Gastrocnemius medialis (tissue), 4 donors: ENCODE measurements around the gene SMARCD3. TPM values are rescaled to one million over a fixed set of nuclear protein-coding genes. Genes with fewer than 3 reads are reported as not detected.

Experiments
- ATAC-seq, 2 donors: fragments of 150-250 bp; one replicate each; pipeline ENCODE4 v1.9.1; 2016
- DNase-seq, 2 donors: peaks; one replicate each; pipeline ENCODE4 v3.0.0-alpha.2; 2019
- H3K27ac ChIP-seq, 4 donors: fragments of 200-600 bp; sonication (generic); 1 replicate in 1 of 4; 2 replicates in 3 of 4; pipeline ENCODE4 v1.5.1; 2016 to 2018; ENCODE audit warnings: mild to moderate bottlenecking in 2 of 4, moderate library complexity in 1 of 4
- H3K27me3 ChIP-seq, 3 donors: fragments of 200-600 bp; sonication (generic) in 2 of 3; 1 replicate in 1 of 3; 2 replicates in 2 of 3; pipeline versions ENCODE4 v1.5.1 to v1.6.0; 2016 to 2019; ENCODE audit warnings: mild to moderate bottlenecking in 1 of 3, moderate library complexity in 1 of 3
- H3K36me3 ChIP-seq, 2 donors: fragments of 200-600 bp; sonication (generic) in 1 of 2; one replicate each; pipeline ENCODE4 v1.5.1; 2017 to 2018
- H3K4me1 ChIP-seq, 2 donors: fragments of 200-600 bp; sonication (generic) in 1 of 2; one replicate each; pipeline ENCODE4 v1.5.1; 2016 to 2017; ENCODE audit warnings: mild to moderate bottlenecking in 2 of 2
- H3K4me3 ChIP-seq, 4 donors: fragments of 200-600 bp; sonication (generic) in 3 of 4; 1 replicate in 1 of 4; 2 replicates in 3 of 4; pipeline ENCODE4 v1.5.1; 2016 to 2019; ENCODE audit warnings: mild to moderate bottlenecking in 2 of 4
- H3K9me3 ChIP-seq, 3 donors: fragments of 200-600 bp; sonication (generic) in 2 of 3; 1 replicate in 1 of 3; 2 replicates in 2 of 3; pipeline ENCODE4 v1.5.1; 2016 to 2019
- POLR2A ChIP-seq, 2 donors: fragments of 450-650 bp; IDR thresholded peaks; one replicate each; pipeline ENCODE4 v1.6.1; 2017; ENCODE audit warnings: antibody characterized with exemption in 2 of 2, mild to moderate bottlenecking in 2 of 2, moderate library complexity in 2 of 2
- in situ Hi-C, 4 donors: fragments of 200-750 bp; cut with MboI; loops; one replicate each; pipeline versions ENCODE4 v1.15.0 to v1.8.0; 2017; ENCODE audit warnings: low sequenced_read_pairs in 4 of 4
- intact Hi-C: fragments of 100-400 bp; cut with DNase I; formaldehyde crosslinking; loops from one replicate; pipeline ENCODE4 v1.15.1; 2023; ENCODE audit warnings: low total_unique reads
- total RNA-seq, 4 donors: library from RNA; depleted of rRNA; stranded (reverse); fragments of >200 nt; gene quantifications; one replicate each; pipeline versions ENCODE4 v1.1.0 to v1.2.3, GENCODE V29; 2016
- TF ChIP-seq, protein P1 (sequence below), 5 experiments: fragments of 450-650 bp in 3 of 5; fragments of 200-600 bp in 2 of 5; sonication (generic) in 2 of 5; IDR thresholded peaks in 4 of 5; conservative IDR thresholded peaks in 1 of 5; 1 replicate in 4 of 5; 2 replicates in 1 of 5; pipeline ENCODE4 v1.5.1; 2016 to 2019; ENCODE audit warnings: antibody characterized with exemption in 5 of 5, mild to moderate bottlenecking in 3 of 5, moderate library complexity in 3 of 5

Gene SMARCD3
- total RNA-seq, 4 donors from 2014 or later = 41.8 to 103 (median 75.4) TPM

DNA sequence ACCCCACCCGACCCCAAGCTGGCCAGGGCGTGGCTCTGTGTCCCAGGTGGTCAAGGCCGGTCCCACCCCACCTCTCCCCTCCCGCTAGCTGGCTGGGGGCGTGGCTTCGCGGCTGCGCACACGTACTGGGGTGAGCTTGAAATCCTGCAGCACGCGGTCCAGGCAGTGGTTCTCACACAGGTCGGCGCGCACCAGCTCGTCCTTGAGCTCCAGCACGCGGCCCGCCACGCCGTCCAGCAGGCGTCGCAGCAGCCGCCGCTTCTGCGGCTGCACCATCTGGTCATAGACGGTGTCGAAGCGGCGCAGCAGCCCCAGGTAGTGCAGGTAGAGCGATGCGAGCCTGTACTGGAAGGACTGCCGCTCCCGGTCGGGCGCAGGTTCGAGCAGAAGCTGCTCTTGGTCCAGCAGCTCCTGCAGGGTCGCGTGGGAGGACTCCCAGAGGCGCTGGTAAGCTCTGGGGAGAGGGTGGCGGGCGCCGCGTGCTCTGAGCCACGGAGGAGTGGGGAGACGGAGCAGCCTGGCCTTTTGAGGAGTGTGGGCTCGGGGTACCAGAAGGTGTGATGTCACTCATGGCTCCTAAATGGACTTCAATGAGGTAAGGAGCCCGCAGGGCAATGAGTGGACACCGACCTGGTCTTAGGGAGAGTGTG, 44.0 kb downstream of the SMARCD3 start:
- no peak for TF ChIP-seq POLR2A (IDR thresholded peaks at IDR 0.05)
- TF ChIP-seq, protein P1, sequence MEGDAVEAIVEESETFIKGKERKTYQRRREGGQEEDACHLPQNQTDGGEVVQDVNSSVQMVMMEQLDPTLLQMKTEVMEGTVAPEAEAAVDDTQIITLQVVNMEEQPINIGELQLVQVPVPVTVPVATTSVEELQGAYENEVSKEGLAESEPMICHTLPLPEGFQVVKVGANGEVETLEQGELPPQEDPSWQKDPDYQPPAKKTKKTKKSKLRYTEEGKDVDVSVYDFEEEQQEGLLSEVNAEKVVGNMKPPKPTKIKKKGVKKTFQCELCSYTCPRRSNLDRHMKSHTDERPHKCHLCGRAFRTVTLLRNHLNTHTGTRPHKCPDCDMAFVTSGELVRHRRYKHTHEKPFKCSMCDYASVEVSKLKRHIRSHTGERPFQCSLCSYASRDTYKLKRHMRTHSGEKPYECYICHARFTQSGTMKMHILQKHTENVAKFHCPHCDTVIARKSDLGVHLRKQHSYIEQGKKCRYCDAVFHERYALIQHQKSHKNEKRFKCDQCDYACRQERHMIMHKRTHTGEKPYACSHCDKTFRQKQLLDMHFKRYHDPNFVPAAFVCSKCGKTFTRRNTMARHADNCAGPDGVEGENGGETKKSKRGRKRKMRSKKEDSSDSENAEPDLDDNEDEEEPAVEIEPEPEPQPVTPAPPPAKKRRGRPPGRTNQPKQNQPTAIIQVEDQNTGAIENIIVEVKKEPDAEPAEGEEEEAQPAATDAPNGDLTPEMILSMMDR (IDR thresholded peaks at IDR 0.05 in 4 of 5, conservative IDR thresholded peaks at IDR 0.05 in 1 of 5) = no peak
- no peaks in the 10 kb centered on the region for H3K9me3 ChIP-seq
- DNase-seq (no peak), ATAC-seq (no peak)
- no peaks in the 10 kb centered on the region for H3K4me1 ChIP-seq
- H3K27me3 ChIP-seq = peaks cover 7 to 36% (median 17%) of the 10 kb centered on the region in 3 donors
- in situ Hi-C loops (no loop called here), intact Hi-C loops (no loop called here)
- H3K27ac ChIP-seq = no peak overlapping the region
- H3K4me3 ChIP-seq = no peak overlapping the region
- H3K36me3 ChIP-seq = no peaks in the 10 kb centered on the region

DNA sequence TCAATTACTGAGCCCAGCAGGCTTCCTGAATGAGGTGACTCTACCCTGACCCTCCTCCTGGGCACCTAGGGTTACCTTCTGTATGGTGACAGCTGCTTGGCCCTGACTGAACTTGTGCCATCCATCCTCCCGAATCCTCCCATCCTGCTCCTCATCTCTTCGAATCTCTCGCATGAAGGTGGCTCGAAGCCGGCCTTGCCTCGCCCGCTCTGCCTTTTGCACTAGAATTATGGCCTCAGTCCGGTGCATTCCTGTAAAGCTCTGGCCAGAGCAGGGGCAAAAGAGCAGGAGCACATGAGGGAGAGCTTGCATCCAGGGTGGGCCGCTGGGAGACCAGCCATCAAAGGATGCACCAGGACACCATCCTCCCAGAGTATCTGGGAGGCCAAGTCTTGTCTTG, 45.7 kb downstream of the SMARCD3 start:
- Histone ChIP-seq H3K4me1 (no peaks in the 10 kb centered on the region), H3K9me3 (no peaks in the 10 kb centered on the region), H3K27ac (no peak overlapping the region), H3K4me3 (no peak overlapping the region), H3K36me3 (no peaks in the 10 kb centered on the region), H3K27me3 (peaks cover 10 to 40% (median 17%) of the 10 kb centered on the region in 3 donors)
- intact Hi-C loops (no loop called here), in situ Hi-C loops (no loop called here)
- TF ChIP-seq, protein P1 (IDR thresholded peaks at IDR 0.05 in 4 of 5, conservative IDR thresholded peaks at IDR 0.05 in 1 of 5) = no peak
- TF ChIP-seq POLR2A (IDR thresholded peaks at IDR 0.05) = no peak
- DNase-seq (no peak), ATAC-seq (no peak)

GRCh38 chr7:151201751-151202150, 46.7 kb downstream of the SMARCD3 start:
- H3K27ac ChIP-seq = no peak overlapping the region
- no peaks in the 10 kb centered on the region for H3K9me3 ChIP-seq
- no peaks in the 10 kb centered on the region for H3K36me3 ChIP-seq
- peaks cover 10 to 40% (median 17%) of the 10 kb centered on the region in 3 donors for H3K27me3 ChIP-seq
- intact Hi-C loops (no loop called here), in situ Hi-C loops (no loop called here)
- ATAC-seq (no peak), DNase-seq (no peak)
- no peak for TF ChIP-seq POLR2A (IDR thresholded peaks at IDR 0.05)
- TF ChIP-seq, protein P1 (IDR thresholded peaks at IDR 0.05 in 4 of 5, conservative IDR thresholded peaks at IDR 0.05 in 1 of 5) = no peak
- H3K4me1 ChIP-seq = no peaks in the 10 kb centered on the region
- H3K4me3 ChIP-seq = no peak overlapping the region

GRCh38 chr7:151201344-151201743, 47.1 kb downstream of the SMARCD3 start:
- H3K4me1 ChIP-seq = no peaks in the 10 kb centered on the region
- peaks cover 10 to 40% (median 17%) of the 10 kb centered on the region in 3 donors for H3K27me3 ChIP-seq
- H3K9me3 ChIP-seq = no peaks in the 10 kb centered on the region
- H3K36me3 ChIP-seq = no peaks in the 10 kb centered on the region
- ATAC-seq (no peak), DNase-seq (no peak)
- in situ Hi-C loops (no loop called here), intact Hi-C loops (no loop called here)
- no peak overlapping the region for H3K27ac ChIP-seq
- TF ChIP-seq, protein P1 (IDR thresholded peaks at IDR 0.05 in 4 of 5, conservative IDR thresholded peaks at IDR 0.05 in 1 of 5) = no peak
- no peak for TF ChIP-seq POLR2A (IDR thresholded peaks at IDR 0.05)
- no peak overlapping the region for H3K4me3 ChIP-seq
